HepG2 (cell line): ENCODE measurements around the gene ADCY6. TPM values are rescaled to one million over a fixed set of nuclear protein-coding genes. Genes with fewer than 3 reads are reported as not detected.

ENCODE experiments used
- EHMT2 ChIP-seq: fragments of 200-600 bp; sonication (generic); IDR thresholded peaks from 2 replicates; pipeline ENCODE4 v1.7.0; 2017; ENCODE audit warnings: antibody characterized with exemption, low read depth, low read length, borderline replicate concordance
- GATA4 ChIP-seq: sonication (generic); IDR thresholded peaks from 2 replicates; pipeline ENCODE4 v1.6.1; 2016; ENCODE audit warnings: antibody characterized with exemption, low read depth, borderline replicate concordance
- HOXA5 ChIP-seq: sonication (generic); formaldehyde crosslinking; IDR thresholded peaks from 2 replicates; pipeline ENCODE4 v1.4.0; 2020; ENCODE audit warnings: missing genetic modification reagents
- KLF6 ChIP-seq: IDR thresholded peaks from 2 replicates; pipeline ENCODE4 v1.8.0; 2016; ENCODE audit warnings: missing biosample characterization, missing genetic modification reagents
- MXD4 ChIP-seq: IDR thresholded peaks from 2 replicates; pipeline ENCODE4 v1.6.1; 2016; ENCODE audit warnings: mild to moderate bottlenecking, missing biosample characterization, missing genetic modification reagents
- NBN ChIP-seq: fragments of 450-650 bp; conservative IDR thresholded peaks from 2 replicates; pipeline ENCODE4 v1.6.1; 2017
- NR3C1 ChIP-seq: sonication (generic); formaldehyde crosslinking; IDR thresholded peaks from 2 replicates; pipeline ENCODE4 v1.4.0; 2020; ENCODE audit warnings: missing genetic modification reagents
- RFX3 ChIP-seq: IDR thresholded peaks from 2 replicates; pipeline ENCODE4 v1.6.1; 2016; ENCODE audit warnings: missing biosample characterization, missing genetic modification reagents
- TAF15 ChIP-seq: fragments of 200-400 bp; formaldehyde crosslinking; IDR thresholded peaks from one replicate; pipeline ENCODE4 v1.6.1; 2018; ENCODE audit warnings: mild to moderate bottlenecking, low read depth, low read length; ENCODE audit not compliant: poor library complexity, severe bottlenecking
- TBP ChIP-seq: sonication (generic); formaldehyde crosslinking; IDR thresholded peaks from 2 replicates; pipeline ENCODE4 v1.5.0; 2020; ENCODE audit warnings: missing genetic modification reagents
- TRIM24 ChIP-seq: sonication (generic); formaldehyde crosslinking; IDR thresholded peaks from 2 replicates; pipeline ENCODE4 v1.8.0; 2022; ENCODE audit warnings: mild to moderate bottlenecking, missing genetic modification reagents
- ZBTB4 ChIP-seq: sonication (generic); formaldehyde crosslinking; IDR thresholded peaks from 2 replicates; pipeline ENCODE4 v1.4.0; 2020; ENCODE audit warnings: missing genetic modification reagents, mild to moderate bottlenecking, borderline replicate concordance
- ZBTB7B ChIP-seq: sonication (generic); formaldehyde crosslinking; IDR thresholded peaks from 2 replicates; pipeline ENCODE4 v1.4.0; 2020; ENCODE audit warnings: missing genetic modification reagents
- ZFP36 ChIP-seq: fragments of 150-350 bp; IDR thresholded peaks from 2 replicates; pipeline ENCODE4 v1.6.1; 2018; ENCODE audit warnings: borderline replicate concordance, low read length, low read depth; ENCODE audit not compliant: partially characterized antibody
- ZKSCAN1 ChIP-seq: fragments of 150-350 bp; IDR thresholded peaks from 2 replicates; pipeline ENCODE4 v1.6.1; 2014; ENCODE audit warnings: low read length
- ZNF101 ChIP-seq: sonication (generic); formaldehyde crosslinking; IDR thresholded peaks from 2 replicates; pipeline ENCODE4 v1.4.0; 2020; ENCODE audit warnings: mild to moderate bottlenecking, low read depth, missing genetic modification reagents, borderline replicate concordance
- ZNF317 ChIP-seq: sonication (generic); formaldehyde crosslinking; IDR thresholded peaks from 2 replicates; pipeline ENCODE4 v1.5.0; 2020; ENCODE audit warnings: mild to moderate bottlenecking, missing genetic modification reagents
- ZNF570 ChIP-seq: sonication (generic); formaldehyde crosslinking; IDR thresholded peaks from 2 replicates; pipeline ENCODE4 v1.4.0; 2020; ENCODE audit warnings: mild to moderate bottlenecking, missing genetic modification reagents, borderline replicate concordance
- ZNF619 ChIP-seq: sonication (generic); formaldehyde crosslinking; IDR thresholded peaks from 2 replicates; pipeline ENCODE4 v1.4.0; 2020; ENCODE audit warnings: mild to moderate bottlenecking, missing genetic modification reagents
- ZNF839 ChIP-seq: sonication (generic); formaldehyde crosslinking; IDR thresholded peaks from 2 replicates; pipeline ENCODE4 v1.4.0; 2020; ENCODE audit warnings: missing genetic modification reagents, mild to moderate bottlenecking, borderline replicate concordance
- polyA plus RNA-seq, 8 experiments: library from polyadenylated mRNA; depleted of rRNA in 3 of 8; stranded (reverse) in 7 of 8; unstranded in 1 of 8; fragments of >200 nt; fragmentation: Illumina TruSeq in 4 of 8; extraction: Trizol in 4 of 8; gene quantifications; 2 replicates each; pipeline versions ENCODE4 v1.2.1 to v1.2.3, GENCODE V29; 2011 to 2016; ENCODE audit warnings: low read depth in 4 of 8, missing spikeins in 1 of 8, mixed read lengths in 1 of 8; ENCODE audit not compliant: insufficient read depth in 1 of 8
- total RNA-seq, 5 experiments: library from RNA; depleted of rRNA; stranded (reverse); fragments of >200 nt; fragmentation: Illumina TruSeq; extraction: Trizol; gene quantifications; 2 replicates each; pipeline ENCODE4 v1.2.3, GENCODE V29; 2016; ENCODE audit warnings: low read depth in 1 of 5
- TF ChIP-seq, protein P1 (sequence below): sonication (generic); formaldehyde crosslinking; IDR thresholded peaks from 2 replicates; pipeline ENCODE4 v1.8.0; 2022; ENCODE audit warnings: mild to moderate bottlenecking, missing genetic modification reagents, moderate library complexity
- TF ChIP-seq, protein P2 (sequence below): sonication (generic); formaldehyde crosslinking; IDR thresholded peaks from 2 replicates; pipeline ENCODE4 v1.8.0; 2022; ENCODE audit warnings: mild to moderate bottlenecking, missing genetic modification reagents; ENCODE audit not compliant: insufficient replicate concordance
- TF ChIP-seq, protein P3 (sequence below): sonication (generic); formaldehyde crosslinking; IDR thresholded peaks from 2 replicates; pipeline ENCODE4 v1.4.0; 2020; ENCODE audit warnings: missing genetic modification reagents, mild to moderate bottlenecking, borderline replicate concordance

Gene ADCY6
- total and polyA plus RNA-seq, 2 of the 13 experiments (the other 11 are each of a cell fraction or from before 2014, with no cell fraction given), result 10.6 to 11.8 TPM

GRCh38 chr12:48716493-48717251, 72.2 kb downstream of the ADCY6 start, which contains the start of gene CCNT1 (continued):
- TF ChIP-seq NR3C1 (CRISPR knock-in tag) (no peak), TAF15 (no peak), EHMT2 (peak; percentile 45; the same call in 1 of the 2 replicates), ZFP36 (no peak), ZNF317 (CRISPR knock-in tag) (peak; percentile 62; the same call in 1 of the 2 replicates), ZNF101 (CRISPR knock-in tag) (no peak), TRIM24 (CRISPR knock-in tag) (no peak), MXD4 (CRISPR knock-in tag) (peak; percentile 70; the same call in 1 of the 2 replicates), NBN (no peak), GATA4 (no peak), ZNF839 (CRISPR knock-in tag) (no peak), TBP (CRISPR knock-in tag) (no peak), ZNF570 (CRISPR knock-in tag) (no peak), KLF6 (CRISPR knock-in tag) (peak; percentile 7; the same call in 1 of the 2 replicates), RFX3 (CRISPR knock-in tag) (no peak), ZBTB4 (CRISPR knock-in tag) (peak; percentile 55; the same call in 1 of the 2 replicates), ZKSCAN1 (no peak), ZNF619 (CRISPR knock-in tag) (0 out of 2 replicates have a peak, but pooled peaks have one; percentile 54), ZBTB7B (CRISPR knock-in tag) (peak; percentile 72; the same call in 1 of the 2 replicates), HOXA5 (peak; percentile 67)
- TF ChIP-seq, protein P1, sequence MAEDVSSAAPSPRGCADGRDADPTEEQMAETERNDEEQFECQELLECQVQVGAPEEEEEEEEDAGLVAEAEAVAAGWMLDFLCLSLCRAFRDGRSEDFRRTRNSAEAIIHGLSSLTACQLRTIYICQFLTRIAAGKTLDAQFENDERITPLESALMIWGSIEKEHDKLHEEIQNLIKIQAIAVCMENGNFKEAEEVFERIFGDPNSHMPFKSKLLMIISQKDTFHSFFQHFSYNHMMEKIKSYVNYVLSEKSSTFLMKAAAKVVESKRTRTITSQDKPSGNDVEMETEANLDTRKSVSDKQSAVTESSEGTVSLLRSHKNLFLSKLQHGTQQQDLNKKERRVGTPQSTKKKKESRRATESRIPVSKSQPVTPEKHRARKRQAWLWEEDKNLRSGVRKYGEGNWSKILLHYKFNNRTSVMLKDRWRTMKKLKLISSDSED (CRISPR knock-in tag), result no peak
- TF ChIP-seq, protein P2, sequence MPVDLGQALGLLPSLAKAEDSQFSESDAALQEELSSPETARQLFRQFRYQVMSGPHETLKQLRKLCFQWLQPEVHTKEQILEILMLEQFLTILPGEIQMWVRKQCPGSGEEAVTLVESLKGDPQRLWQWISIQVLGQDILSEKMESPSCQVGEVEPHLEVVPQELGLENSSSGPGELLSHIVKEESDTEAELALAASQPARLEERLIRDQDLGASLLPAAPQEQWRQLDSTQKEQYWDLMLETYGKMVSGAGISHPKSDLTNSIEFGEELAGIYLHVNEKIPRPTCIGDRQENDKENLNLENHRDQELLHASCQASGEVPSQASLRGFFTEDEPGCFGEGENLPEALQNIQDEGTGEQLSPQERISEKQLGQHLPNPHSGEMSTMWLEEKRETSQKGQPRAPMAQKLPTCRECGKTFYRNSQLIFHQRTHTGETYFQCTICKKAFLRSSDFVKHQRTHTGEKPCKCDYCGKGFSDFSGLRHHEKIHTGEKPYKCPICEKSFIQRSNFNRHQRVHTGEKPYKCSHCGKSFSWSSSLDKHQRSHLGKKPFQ (CRISPR knock-in tag), result peak; percentile 77
- TF ChIP-seq, protein P3, sequence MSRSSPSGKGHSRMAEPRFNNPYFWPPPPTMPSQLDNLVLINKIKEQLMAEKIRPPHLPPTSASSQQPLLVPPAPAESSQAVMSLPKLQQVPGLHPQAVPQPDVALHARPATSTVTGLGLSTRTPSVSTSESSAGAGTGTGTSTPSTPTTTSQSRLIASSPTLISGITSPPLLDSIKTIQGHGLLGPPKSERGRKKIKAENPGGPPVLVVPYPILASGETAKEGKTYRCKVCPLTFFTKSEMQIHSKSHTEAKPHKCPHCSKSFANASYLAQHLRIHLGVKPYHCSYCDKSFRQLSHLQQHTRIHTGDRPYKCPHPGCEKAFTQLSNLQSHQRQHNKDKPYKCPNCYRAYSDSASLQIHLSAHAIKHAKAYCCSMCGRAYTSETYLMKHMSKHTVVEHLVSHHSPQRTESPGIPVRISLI (CRISPR knock-in tag), result peak; percentile 82; the same call in 1 of the 2 replicates
